HepG2 (cell line): ENCODE measurements around the gene KIN. TPM values are rescaled to one million over a fixed set of nuclear protein-coding genes. Genes with fewer than 3 reads are reported as not detected.

Source experiments
- GLMP ChIP-seq: sonication (generic); formaldehyde crosslinking; IDR thresholded peaks from 2 replicates; pipeline ENCODE4 v1.9.0; 2021; ENCODE audit warnings: missing genetic modification reagents, mild to moderate bottlenecking, borderline replicate concordance
- SMYD3 ChIP-seq: sonication (generic); formaldehyde crosslinking; IDR thresholded peaks from 2 replicates; pipeline ENCODE4 v1.8.1; 2023; ENCODE audit warnings: mild to moderate bottlenecking, missing genetic modification reagents
- SRSF4 ChIP-seq: fragments of 200-400 bp; formaldehyde crosslinking; IDR thresholded peaks from one replicate; pipeline ENCODE4 v1.6.1; 2018; ENCODE audit warnings: mild to moderate bottlenecking, low read depth, low read length, moderate library complexity; ENCODE audit not compliant: poor library complexity, severe bottlenecking
- TFDP2 ChIP-seq: sonication (generic); formaldehyde crosslinking; IDR thresholded peaks from 2 replicates; pipeline ENCODE4 v1.4.0; 2020; ENCODE audit warnings: missing genetic modification reagents
- ZBTB4 ChIP-seq: sonication (generic); formaldehyde crosslinking; IDR thresholded peaks from 2 replicates; pipeline ENCODE4 v1.4.0; 2020; ENCODE audit warnings: missing genetic modification reagents, mild to moderate bottlenecking, borderline replicate concordance
- ZC3H4 ChIP-seq: sonication (generic); formaldehyde crosslinking; IDR thresholded peaks from 2 replicates; pipeline ENCODE4 v1.4.0; 2020; ENCODE audit warnings: missing genetic modification reagents, borderline replicate concordance
- ZNF160 ChIP-seq: sonication (generic); formaldehyde crosslinking; IDR thresholded peaks from 2 replicates; pipeline ENCODE4 v1.8.0; 2022; ENCODE audit warnings: mild to moderate bottlenecking, inconsistent platforms, missing genetic modification reagents
- ZNF263 ChIP-seq: sonication (generic); formaldehyde crosslinking; IDR thresholded peaks from 2 replicates; pipeline ENCODE4 v1.4.0; 2020; ENCODE audit warnings: missing genetic modification reagents
- ZNF597 ChIP-seq: sonication (generic); formaldehyde crosslinking; IDR thresholded peaks from 2 replicates; pipeline ENCODE4 v1.5.0; 2020; ENCODE audit warnings: missing genetic modification reagents
- ZNF639 ChIP-seq: conservative IDR thresholded peaks from 2 replicates; pipeline ENCODE4 v1.6.1; 2018; ENCODE audit warnings: missing genetic modification reagents
- ZNF7 ChIP-seq: IDR thresholded peaks from 2 replicates; pipeline ENCODE4 v1.6.1; 2016; ENCODE audit warnings: missing biosample characterization, missing genetic modification reagents
- ZSCAN31 ChIP-seq: sonication (generic); formaldehyde crosslinking; IDR thresholded peaks from 2 replicates; pipeline ENCODE4 v1.5.0; 2020; ENCODE audit warnings: low read depth, mild to moderate bottlenecking, missing genetic modification reagents
- polyA plus RNA-seq, 8 experiments: library from polyadenylated mRNA; depleted of rRNA in 3 of 8; stranded (reverse) in 7 of 8; unstranded in 1 of 8; fragments of >200 nt; fragmentation: Illumina TruSeq in 4 of 8; extraction: Trizol in 4 of 8; gene quantifications; 2 replicates each; pipeline versions ENCODE4 v1.2.1 to v1.2.3, GENCODE V29; 2011 to 2016; ENCODE audit warnings: low read depth in 4 of 8, missing spikeins in 1 of 8, mixed read lengths in 1 of 8; ENCODE audit not compliant: insufficient read depth in 1 of 8
- total RNA-seq, 5 experiments: library from RNA; depleted of rRNA; stranded (reverse); fragments of >200 nt; fragmentation: Illumina TruSeq; extraction: Trizol; gene quantifications; 2 replicates each; pipeline ENCODE4 v1.2.3, GENCODE V29; 2016; ENCODE audit warnings: low read depth in 1 of 5
- TF ChIP-seq, protein P1 (sequence below): sonication (generic); formaldehyde crosslinking; IDR thresholded peaks from 2 replicates; pipeline ENCODE4 v1.4.0; 2020; ENCODE audit warnings: missing genetic modification reagents

The KIN gene
- total and polyA plus RNA-seq, 2 of the 13 experiments (the other 11 are each of a cell fraction or from before 2014, with no cell fraction given): 4.9 to 23.2 TPM

DNA sequence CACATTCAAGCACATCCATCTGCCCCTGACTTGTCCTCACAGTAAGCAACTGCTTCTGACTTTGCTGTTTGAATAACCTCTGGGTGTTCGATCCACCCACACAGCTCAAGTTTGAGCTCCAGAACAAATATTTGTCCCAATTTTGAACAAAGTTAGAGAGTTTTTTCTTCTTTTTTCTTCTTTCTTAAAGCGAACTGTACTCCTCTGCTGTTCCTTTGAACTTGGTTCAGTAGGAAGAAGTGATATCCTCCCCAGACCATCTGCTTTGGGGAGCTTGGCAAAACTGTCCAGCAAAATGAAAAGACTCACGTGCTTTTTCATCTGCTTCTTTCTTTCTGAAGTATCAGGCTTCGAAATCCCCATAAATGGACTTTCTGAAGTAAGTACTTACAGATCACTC, 84.7 kb downstream of the KIN start, which contains the start of gene ITIH2 (continued):
- no peak for TF ChIP-seq ZSCAN31
- TF ChIP-seq ZBTB4 (CRISPR knock-in tag): no peak
- no peak for TF ChIP-seq GLMP (CRISPR knock-in tag)
- TF ChIP-seq ZNF160 (CRISPR knock-in tag): no peak
- TF ChIP-seq SRSF4: no peak
- TF ChIP-seq, protein P1, sequence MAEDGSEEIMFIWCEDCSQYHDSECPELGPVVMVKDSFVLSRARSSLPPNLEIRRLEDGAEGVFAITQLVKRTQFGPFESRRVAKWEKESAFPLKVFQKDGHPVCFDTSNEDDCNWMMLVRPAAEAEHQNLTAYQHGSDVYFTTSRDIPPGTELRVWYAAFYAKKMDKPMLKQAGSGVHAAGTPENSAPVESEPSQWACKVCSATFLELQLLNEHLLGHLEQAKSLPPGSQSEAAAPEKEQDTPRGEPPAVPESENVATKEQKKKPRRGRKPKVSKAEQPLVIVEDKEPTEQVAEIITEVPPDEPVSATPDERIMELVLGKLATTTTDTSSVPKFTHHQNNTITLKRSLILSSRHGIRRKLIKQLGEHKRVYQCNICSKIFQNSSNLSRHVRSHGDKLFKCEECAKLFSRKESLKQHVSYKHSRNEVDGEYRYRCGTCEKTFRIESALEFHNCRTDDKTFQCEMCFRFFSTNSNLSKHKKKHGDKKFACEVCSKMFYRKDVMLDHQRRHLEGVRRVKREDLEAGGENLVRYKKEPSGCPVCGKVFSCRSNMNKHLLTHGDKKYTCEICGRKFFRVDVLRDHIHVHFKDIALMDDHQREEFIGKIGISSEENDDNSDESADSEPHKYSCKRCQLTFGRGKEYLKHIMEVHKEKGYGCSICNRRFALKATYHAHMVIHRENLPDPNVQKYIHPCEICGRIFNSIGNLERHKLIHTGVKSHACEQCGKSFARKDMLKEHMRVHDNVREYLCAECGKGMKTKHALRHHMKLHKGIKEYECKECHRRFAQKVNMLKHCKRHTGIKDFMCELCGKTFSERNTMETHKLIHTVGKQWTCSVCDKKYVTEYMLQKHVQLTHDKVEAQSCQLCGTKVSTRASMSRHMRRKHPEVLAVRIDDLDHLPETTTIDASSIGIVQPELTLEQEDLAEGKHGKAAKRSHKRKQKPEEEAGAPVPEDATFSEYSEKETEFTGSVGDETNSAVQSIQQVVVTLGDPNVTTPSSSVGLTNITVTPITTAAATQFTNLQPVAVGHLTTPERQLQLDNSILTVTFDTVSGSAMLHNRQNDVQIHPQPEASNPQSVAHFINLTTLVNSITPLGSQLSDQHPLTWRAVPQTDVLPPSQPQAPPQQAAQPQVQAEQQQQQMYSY (CRISPR knock-in tag): no peak
- no peak for TF ChIP-seq ZC3H4 (CRISPR knock-in tag)
- no peak for TF ChIP-seq ZNF639 (CRISPR knock-in tag)
- TF ChIP-seq TFDP2 (CRISPR knock-in tag): no peak
- TF ChIP-seq ZNF597 (CRISPR knock-in tag): no peak
- no peak for TF ChIP-seq SMYD3
- no peak for TF ChIP-seq ZNF263 (CRISPR knock-in tag)
- TF ChIP-seq ZNF7 (CRISPR knock-in tag): no peak
